Skin of body (tissue), 2 donors: ENCODE measurements around the gene MCM3AP. TPM values are rescaled to one million over a fixed set of nuclear protein-coding genes. Genes with fewer than 3 reads are reported as not detected.
"Not testable (repeated sequence)": the region's sequence is repeated elsewhere in the genome, so short reads cannot be mapped to it uniquely, and the experiment has no call there.

Source experiments
- DNase-seq: peaks from one replicate; lab custom pipeline; 2025; lab: John Stamatoyannopoulos, UW
- total RNA-seq: library from RNA; depleted of rRNA; stranded (reverse); fragments of >200 nt; gene quantifications from one replicate; pipeline ENCODE4 v1.2.3, GENCODE V29; 2014

Gene MCM3AP
- total RNA-seq, 1 donor from 2014 or later: 83.8 TPM

DNA sequence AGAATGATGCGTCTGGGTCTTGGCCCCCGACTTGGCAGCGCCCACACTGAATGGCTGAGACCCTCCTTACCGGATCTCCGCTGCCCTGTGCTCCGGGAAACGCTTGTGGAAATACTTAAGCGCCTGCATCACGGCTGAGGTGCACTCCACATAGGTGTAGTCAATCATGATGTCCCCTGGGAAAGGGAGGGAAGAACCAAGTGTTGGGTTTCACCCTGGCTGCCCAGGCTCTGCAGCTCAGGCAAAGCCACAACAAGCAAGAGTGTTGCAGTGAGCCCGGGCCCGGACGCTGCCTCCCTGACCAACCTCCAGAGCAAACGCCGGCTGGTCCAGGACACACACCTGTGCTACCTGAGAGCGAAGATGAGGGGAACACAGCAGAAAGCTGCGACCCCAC, 79.6 kb downstream of the MCM3AP start:
- DNase-seq: no peak

DNA sequence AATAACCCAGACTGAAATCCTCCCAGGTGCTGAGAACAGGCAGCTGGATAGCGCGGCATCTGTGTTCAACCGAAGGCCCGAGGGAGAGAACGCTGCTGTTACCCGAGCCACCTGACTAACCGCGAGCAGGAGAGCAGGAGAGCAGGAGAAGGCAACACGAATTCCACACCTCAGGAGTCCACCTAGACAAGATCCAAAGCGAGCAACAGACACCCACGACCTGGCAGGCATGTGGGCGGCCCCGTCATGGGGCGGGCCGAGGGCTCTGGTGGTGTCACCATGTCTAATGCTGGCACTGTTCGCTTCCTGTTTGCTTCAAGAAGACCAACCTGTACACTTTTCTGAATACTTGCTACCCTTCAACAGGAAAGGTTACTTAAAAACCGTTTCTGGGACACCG, 80.2 kb downstream of the MCM3AP start:
- no peak for DNase-seq

DNA sequence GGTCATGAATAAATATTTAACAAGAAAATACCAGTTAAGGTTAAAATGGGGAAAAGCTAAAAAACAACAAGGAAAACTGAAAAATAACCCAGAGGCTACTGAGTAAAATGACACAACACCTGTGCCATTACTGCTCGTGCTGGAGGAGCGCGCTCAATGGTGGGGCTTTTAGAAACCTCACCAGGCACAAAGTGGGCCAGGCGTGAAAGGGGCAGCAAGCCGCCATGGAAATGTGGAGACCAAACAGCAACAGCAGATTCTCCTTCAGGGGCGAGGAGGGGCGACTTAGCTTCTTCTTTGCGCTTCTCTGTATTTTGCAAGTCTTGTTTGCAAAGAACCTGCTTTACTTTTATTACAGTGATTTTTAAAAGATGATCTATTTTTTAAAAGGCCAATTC, 82.2 kb downstream of the MCM3AP start:
- no peak for DNase-seq

DNA sequence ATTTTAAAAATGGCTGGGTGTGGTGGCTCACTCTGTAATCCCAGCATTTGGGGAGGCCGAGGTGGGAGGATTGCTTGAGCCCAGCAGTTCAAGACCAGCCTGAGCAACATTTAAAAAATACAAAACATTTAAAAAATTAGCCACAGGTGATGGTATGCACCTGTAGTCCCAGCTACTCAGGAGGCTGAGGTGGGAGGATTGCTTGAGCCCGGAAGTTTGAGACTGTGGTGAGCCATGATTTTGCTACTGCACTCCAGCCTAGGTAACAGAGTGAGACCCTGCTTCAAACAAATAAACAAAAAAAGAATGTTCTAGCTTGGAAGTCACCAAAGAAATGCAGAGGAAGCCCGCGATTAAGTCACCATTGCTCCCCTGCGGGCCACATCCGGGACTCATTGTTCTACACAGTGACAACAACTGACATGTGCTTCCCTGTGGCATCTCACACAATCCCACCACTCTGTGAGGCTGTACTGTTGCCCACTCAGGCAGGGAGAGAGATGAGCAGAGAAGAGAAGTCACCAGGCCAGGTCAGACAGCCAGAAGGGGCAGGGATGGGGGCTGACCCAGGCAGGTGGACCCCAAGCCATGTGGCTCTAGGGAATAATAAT, 82.7 kb downstream of the MCM3AP start:
- DNase-seq: no peak

DNA sequence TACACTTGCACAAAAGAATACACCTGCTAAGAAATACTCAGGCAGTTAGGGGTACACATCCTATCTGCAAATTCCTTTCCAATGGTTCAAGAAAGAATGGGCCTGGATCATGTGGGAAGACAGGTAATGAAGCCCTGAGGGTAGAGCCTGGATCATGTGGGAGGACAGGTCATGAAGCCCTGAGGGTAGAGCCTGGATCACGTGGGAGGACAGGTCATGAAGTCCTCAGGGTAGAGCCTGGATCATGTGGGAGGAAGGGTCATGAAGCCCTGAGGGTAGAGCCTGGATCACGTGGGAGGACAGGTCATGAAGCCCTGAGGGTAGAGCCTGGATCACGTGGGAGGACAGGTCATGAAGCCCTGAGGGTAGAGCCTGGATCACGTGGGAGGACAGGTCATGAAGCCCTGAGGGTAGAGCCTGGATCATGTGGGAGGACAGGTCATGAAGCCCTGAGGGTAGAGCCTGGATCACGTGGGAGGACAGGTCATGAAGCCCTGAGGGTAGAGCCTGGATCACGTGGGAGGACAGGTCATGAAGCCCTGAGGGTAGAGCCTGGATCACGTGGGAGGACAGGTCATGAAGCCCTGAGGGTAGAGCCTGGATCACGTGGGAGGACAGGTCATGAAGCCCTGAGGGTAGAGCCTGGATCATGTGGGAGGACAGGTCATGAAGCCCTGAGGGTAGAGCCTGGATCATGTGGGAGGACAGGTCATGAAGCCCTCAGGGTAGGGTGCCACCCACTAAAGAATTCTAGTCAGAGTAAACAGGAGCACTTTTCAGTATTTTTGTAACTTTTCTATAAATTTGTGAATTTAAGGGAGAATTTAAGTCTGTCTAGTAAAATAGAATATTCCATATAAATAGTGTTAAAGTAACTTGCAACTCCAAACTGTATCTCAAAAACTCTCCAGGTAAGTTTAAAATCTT, 84.3 kb downstream of the MCM3AP start:
- DNase-seq: not testable (repeated sequence)

DNA sequence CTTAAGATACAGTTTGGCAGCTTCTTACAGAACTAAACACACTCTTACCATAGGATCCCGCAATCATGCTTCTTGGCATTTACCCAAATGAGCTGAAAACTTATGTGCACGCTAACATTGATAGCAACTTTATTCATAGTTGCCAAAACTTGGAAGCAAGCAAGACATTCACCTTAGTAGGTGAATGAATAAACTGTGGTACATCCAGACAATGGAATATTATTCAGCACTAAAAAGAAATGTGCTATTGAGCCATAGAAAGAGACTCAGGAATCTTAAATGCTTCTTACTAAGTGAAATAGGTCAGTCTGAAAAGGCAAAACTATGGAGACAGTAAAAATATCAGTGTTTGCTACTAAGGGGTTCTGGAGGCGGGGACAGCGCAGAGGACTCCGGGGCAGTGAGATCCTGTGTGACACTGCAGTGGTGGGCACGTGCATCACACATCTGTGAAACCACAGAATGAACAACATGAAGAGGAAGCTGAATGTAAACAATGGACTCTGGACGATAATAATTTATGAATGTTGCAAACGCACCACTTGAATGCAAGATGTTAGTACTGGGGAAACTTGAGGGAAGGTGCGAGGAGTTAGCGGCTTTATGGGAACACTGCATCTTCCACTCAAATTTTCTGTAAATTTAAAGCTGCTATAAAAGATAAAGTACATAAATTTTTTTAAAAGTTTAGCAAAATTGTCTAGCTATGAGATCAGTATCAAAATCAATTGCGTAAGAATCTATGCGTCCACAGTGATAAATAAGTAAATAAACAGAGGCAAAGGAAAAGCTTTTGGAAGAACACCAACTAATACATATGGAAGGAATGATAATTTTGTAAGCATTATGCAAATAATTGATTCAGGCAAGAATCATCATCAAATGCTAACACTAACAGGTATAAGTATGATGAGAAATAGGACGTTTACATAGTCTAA, 85.7 kb downstream of the MCM3AP start:
- no peak for DNase-seq

DNA sequence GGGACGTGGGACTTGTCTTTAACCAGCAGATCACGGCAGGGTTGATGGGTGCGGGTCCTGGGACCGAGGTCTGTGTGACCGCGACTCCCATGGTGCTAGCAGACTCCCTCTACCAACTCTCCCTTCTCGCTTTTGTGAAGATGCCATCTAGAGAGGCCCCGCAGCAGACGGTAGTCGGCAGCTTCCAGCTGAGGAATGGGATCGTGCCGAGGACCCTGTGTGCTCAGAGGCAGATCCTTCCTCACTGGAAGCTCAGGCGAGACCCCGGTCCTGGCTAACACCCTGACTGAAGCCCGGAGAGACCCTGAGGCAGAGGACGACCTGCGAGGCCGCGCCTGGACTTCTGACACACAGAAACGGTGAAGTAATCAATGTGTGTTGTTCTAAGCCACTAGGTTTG, 88.7 kb downstream of the MCM3AP start:
- DNase-seq: no peak

DNA sequence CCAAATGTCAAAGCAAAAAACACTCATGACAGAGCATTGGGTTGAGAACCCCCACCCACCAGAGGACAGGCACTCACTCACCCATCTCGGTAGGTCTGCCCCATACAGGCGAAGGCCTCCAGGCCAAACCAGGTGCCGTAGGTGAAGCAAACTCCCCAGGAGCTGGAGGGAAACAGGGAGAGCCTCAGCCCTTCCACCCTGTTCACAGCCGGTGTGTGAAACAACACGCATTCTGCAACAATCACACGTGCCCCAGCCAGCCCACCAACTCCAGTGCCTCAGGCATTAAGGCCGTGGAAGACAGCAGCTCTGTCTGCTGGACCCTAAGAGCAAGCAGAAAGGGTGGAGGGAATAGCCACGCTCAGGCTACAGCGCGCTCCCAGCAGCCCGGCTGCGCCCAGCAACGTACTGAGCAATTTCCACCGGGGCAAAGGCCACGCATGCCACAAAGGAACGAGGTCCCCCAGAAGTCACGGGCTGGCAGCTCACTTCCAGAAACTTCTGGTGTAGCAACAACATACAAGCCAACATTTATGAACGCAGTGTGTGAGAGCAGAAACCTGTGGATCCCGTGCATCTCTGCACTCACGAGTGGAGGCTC, 89.7 kb downstream of the MCM3AP start:
- DNase-seq: no peak

DNA sequence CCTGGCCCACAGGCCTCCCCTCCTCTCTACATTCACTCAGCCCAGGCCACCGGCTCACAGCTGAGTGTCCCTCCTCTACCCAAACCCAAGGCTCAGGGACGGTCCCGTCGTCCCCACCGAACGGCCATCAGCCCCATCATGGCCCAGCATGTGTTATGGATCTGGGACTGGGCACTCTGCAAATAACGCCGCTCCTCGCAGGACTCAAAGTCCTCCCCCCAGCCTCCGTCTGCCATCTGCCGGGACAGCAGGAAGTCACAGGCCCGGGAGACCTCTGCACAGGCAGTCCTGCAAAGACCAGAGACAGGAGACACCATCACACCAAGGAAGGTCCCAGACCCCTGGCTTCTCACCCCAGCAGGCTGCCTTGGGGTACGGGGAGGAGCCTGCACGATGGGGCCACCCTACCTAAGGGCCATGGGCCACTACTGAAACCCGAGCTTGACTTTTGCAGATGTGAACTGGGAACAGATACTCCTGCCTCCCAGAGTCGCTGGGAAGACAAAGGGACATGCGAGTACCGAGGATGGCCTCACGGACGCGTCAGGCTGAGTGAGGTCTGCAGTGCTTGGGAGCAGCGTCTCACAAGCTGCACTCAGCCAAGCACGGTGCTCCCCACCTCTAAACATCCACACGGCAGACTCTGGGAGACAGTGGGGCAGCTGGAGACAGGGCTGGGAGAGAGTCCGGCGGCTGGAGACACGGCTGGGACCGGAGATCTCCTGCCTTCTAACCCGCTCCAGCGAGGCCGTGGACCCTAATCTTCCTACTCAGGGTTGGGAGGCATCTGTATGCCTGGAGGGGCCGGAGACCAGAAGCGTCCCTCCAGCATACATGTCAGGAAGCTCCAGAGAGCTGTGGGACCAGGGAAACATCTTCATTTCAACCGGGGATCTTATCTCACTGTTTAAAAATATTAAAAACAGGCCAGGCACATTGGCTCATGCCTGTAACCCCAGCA, 90.8 kb downstream of the MCM3AP start:
- no peak for DNase-seq

DNA sequence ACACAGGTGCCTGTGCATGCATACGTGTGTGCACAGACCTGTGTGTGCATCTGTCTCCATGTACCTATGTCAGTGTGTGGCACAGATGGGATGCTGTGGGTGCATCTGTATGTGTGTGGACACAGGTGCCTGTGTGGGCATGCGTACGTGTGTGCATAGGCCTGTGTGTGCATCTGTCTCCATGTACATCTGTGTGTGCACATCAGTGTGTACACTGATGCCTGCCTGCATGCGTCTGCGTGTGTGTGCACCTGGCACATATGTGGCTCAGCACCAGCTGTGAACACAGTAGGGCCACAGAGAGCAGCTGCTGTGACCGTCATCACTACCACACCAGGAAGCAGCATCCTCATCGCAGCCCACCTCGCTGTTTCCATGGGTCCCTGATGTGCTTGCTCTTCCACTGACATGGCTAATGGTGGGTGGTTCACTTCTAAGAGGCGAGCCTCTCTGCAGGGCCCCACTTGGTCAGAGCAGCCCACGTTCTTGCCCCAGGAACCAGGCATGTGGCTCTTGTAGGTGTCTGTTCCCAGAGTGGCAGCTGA, 91.5 kb downstream of the MCM3AP start:
- DNase-seq: no peak

DNA sequence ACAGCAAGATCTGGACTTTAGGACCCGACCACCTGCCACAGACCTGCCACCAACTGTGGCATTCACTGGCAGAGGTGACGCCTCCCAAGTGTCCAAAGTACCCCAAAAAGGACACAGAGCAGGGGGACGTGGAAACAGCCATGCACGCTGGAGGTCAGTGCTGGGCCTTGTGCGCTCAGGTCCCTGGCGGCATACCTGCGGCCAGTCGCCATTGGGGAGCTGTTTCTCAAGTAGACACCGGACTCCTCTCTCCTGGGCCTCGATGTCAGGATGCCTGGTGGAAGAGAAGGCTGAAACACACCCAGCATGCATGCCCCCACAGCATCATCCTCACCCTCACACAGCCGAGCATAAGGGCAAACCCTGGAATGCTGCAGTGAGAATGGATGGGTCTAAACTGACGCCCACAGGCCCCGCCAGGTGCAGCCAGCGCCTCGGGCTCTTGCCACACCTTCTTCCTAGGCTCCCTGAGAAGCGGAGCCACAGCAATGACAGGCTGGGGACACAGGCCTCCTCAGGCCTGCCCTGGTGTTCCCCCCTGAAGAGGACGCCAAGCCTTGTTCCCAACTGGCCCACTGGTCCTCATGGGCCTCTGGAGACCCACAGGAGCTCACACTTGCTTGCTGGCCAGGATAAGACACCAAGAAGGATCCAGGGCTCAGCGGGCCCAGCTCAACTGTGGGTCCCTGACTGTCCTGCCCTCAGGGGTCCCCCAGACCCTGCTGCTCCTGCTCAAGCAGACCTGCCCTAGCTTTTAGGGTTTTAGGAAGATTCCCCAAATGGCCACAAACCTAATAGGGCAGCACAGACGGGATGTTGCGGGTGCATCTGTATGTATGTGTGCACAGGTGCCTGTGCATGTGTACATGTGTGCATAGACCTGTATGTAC, 93.5 kb downstream of the MCM3AP start:
- DNase-seq: no peak

DNA sequence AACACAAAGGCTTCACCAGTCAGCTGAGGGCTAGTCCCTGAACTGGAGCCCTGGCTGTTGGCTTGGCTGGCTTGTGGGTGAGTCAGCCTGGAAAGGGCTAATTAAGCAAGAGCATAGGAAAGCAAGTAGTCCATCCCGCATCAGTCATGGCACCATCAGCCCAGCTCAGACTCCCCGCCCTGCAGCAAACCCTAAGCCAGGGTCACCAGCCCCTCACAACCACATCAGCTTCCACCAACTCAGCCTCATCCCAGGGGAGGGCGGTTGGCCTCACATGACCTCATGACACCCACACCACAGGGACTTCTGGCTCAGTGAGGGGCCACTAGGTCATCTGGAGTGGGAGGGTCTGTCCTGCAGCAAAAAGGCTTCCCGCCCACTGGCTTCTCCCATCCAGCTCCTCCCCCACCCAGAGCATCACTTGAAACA, 94.1 kb downstream of the MCM3AP start:
- DNase-seq: no peak

DNA sequence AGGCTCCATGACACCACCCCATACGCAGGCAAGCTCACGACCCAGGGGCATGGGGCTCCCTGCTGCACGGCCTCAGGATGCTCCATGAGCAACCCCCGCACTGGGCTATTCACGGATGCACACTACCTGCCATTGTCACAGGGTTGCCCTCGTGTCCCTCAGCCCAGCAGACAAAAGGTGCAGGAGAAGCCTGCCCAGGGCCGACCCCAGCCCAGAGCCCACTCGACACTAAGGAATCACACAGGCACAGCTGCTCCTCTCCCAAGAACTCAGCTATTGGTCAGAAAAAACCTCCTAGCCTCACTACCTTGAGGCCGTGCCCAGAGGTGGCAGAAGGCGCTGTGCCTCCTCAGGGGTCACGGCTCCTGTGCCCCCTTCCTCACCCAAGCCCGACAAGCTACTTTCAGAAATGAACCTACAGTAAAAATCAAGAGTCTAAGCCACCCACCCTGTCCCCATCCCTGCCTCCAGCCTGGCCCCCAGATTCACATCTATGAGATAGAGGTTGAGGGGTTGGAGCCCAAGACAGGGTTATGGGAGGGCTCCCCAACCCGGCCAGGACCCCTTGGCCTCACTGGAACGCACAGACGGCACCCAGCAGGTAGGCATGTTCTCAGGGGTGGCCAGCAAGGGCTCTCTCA, 94.8 kb downstream of the MCM3AP start:
- DNase-seq: no peak

DNA sequence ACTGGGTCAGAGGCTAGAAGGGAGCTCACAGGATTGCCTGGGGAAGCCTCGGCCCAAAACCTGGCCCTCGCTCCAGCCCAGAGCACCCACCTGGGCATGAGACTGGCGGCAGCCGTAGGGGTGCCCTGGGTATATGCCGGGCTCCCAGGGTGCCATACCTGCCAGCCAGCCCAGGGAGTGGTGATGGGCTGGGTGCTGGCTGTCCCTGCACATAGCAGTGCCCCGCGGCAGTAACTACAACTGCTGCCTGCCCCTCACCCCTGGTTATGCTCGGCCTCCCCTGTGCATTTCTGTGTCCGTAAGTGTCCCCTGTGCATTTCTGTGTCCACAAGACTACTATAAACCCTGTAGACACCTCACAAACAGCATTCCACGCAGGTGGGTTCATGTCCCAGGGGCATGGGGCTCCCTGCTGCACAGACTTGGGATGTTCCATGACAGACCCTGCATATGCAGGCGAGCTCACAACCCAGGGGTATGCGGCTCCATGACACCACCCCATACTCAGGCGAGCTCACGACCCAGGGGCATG, 95.4 kb downstream of the MCM3AP start:
- DNase-seq: no peak

DNA sequence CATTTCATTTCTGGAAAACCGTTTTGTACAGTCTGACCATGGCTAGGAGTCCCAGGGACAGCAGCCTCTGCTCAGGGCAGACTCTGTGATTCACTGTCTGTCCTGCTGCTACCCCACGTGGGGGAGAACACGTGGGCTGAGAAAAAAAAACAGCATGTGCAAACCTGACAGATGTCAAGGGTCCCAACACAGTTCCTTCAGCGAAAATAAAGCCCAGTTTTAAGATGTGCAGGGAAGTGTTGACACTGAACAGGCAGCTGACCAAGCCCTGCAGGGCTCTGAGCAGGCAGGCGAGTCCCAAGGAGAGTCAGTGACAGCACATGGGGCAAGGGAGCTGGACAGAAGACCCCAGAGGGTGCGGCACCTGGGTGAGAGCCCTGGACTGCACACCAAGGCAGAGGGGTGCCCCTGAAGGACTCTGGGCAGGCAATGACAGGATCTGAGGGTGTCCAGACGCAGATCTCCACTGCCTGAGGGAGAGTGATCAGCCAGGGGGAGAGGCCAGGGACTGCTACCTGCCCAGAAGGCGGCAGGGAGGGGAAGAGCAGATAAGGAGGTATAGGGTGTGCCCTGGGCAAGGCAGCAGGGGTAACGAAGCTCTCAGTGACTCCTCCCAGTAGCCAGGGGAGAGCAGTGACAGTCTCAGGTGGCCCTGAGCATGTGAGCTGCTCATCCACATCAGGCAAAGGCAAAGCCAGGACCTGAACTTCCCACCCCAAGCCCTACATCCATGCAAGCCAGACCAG, 96.0 kb downstream of the MCM3AP start:
- no peak for DNase-seq

DNA sequence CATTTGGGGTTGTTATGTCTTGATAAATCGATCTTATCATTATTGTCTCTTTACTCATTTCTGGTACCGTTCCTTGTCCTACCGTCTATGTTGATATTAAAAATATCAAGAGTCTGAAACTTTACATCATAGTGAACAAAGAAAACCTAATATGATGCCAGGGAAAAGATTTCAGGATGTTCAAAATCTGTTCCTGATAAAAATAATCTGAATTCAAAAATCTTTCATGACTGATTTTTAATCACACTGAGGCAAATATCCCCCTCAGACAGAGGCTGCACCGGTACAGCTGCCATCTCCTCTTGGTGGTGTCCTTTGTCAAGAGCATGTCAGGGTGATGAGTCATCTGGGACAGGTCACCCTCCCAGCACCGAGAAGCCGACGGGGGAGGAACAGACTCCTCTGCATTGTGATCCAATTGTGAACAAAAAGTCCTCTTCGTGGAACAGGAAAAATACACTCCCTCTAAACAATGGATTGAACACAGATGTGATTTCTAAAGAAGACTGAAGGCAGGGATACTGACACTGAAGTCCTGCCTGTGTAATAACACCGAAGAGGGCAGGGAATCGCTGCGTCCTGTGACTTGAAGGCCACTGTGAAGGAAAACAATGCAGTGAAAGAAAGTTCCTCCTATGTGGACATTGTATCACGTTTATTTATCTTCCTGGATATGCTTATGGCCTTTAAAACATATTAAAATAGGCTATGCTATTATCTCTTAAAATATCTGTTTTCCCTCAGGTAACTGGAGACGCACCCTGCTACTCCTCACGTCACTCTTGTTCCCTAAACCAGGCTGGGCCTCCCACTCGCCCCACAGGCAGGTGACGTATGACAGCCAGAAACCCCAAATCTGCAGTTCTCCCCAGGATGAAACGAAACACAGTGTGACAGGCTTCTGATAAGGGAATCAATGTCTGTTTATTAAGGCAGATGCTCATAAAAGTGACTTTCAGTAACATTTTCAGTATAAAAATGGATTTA, 96.9 kb downstream of the MCM3AP start:
- DNase-seq: no peak
